Stimulated activated CD4-positive, alpha-beta T cell treated with anti-CD3 and anti-CD28 coated beads, Interleukin-1b, Interleukin-23, amount 100 ng/mL, for 24 hours (primary cell): ENCODE data around the gene CIDEC.

Experiments used
- DNase-seq, 4 experiments: peaks; one replicate each; pipeline ENCODE4 v3.0.0-alpha.2; 2020; ENCODE audit warnings: low read depth in 4 of 4, low spot score in 1 of 4

Gene CIDEC

GRCh38 chr3:9879830-9880549 lies at the start of gene CIDEC:
Gene CIDEC (minus strand): TSS chr3:9880253. CDS start chr3:9878486, 1,767 bp downstream.
- DNase-seq = no peak

- DNase-seq = no peak
These were observed 48.1 kb upstream of the CIDEC start for GRCh38 chr3:9928158-9928557.

GRCh38 chr3:9918261-9919038 lies 38.4 kb upstream of the CIDEC start:
- no peak for DNase-seq

DNA sequence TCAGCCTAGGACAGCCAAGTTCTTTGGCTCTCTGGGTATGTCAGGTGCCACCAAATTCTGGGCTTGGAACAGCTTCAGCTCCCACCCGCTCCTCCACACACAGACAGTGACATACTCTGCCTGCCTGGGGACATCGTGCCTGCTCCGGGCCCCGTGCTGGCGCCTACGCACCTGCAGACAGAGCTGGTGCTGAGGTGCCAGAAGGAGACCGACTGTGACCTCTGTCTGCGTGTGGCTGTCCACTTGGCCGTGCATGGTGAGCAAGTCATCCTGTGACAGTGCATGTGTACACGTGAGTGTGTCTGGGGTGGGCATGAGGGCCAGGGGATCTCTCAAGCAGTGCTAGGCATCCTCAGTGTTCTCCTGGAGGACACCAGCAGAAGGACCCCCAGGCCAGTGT lies 37.8 kb upstream of the CIDEC start:
- no peak for DNase-seq

GRCh38 chr3:9916734-9917680 lies 37.0 kb upstream of the CIDEC start, which contains the start of gene IL17RC:
Gene IL17RC (plus strand): TSS chr3:9917098. CDS start chr3:9917316, 218 bp downstream.
- DNase-seq = peak in 1 of 4 experiments; percentile 32

DNA sequence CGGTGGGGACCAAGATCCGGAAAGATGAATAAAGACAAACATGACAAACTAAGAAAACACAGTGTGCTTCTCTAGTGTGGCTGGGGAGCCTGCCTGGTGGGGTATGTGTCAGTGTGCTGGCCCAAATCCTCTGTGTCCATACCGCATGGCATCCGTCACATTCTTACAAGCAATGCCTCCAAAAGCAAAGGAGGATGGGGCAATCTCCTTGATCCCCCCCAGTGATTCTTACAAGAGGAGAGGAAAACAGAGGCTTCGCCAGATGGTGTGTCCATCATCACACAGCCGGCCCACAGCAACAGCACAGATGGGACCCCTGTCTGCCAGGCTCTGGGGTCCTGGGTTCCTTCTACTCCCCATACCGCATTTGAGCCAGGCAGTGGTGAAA lies 36.3 kb upstream of the CIDEC start:
- DNase-seq = no peak

GRCh38 chr3:9915254-9916141 lies 35.4 kb upstream of the CIDEC start:
- no peak for DNase-seq

- no peak for DNase-seq
These were observed 34.7 kb upstream of the CIDEC start for GRCh38 chr3:9914559-9915253.

DNA sequence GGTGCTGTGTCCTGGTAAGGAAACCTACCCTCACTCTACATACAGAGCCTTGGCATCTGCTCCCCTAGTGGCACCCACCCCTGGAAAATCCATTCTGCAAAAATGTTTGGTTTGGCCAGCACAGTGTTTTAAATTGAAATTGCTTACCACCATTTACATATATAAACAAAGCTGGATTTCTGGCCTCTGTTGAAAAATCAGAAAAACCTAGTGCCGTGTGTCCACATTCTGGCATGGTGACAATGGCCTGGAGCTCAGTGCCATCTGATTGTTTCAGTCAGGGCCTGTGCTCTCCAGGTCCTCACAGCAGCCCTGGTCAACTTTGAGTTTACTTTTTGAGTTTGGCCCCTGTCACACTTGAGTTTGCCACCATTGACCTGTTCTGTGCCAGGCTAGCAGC lies 34.0 kb upstream of the CIDEC start:
- no peak for DNase-seq

DNA sequence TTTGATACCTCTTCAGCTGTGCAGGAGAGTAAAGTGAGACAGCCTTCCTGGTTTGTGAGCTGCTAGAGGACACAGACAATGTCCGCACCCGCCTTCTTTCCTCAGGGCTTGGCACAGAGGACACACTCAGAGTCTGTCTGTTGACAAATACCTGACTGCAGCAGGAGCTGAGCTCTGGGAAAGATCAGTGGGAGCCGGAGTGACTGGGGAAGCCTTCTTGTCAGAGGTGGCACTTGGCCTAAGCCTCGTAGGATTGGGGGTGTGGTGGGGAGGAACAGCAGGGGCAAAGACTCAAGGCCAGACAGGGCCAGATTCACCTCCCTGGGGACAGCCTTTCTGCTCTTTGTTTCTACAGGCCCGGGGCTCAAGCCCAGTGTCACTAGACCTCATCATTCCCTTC lies 33.5 kb upstream of the CIDEC start:
- no peak for DNase-seq

- no peak for DNase-seq
These were observed 32.4 kb upstream of the CIDEC start for GRCh38 chr3:9912294-9912935.

DNA sequence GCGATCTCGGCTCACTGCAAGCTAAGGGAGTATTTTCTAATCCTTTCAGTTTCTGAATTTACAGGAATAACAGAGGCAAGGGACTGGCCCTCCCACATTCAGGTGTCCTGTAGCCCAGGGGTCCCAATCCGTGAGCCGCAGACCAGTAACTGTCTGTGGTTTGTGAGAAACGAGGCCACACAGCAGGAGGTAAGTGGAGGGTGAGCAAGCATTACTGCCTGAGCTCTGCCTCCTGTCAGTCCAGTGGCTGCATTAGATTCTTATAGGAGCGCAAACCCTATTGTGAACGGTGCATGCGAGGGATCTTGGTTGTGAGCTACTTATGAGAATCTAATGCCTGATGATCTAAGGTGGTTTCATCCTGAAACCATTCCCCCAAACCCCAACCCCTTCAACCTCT lies 31.8 kb upstream of the CIDEC start:
- DNase-seq = no peak

DNA sequence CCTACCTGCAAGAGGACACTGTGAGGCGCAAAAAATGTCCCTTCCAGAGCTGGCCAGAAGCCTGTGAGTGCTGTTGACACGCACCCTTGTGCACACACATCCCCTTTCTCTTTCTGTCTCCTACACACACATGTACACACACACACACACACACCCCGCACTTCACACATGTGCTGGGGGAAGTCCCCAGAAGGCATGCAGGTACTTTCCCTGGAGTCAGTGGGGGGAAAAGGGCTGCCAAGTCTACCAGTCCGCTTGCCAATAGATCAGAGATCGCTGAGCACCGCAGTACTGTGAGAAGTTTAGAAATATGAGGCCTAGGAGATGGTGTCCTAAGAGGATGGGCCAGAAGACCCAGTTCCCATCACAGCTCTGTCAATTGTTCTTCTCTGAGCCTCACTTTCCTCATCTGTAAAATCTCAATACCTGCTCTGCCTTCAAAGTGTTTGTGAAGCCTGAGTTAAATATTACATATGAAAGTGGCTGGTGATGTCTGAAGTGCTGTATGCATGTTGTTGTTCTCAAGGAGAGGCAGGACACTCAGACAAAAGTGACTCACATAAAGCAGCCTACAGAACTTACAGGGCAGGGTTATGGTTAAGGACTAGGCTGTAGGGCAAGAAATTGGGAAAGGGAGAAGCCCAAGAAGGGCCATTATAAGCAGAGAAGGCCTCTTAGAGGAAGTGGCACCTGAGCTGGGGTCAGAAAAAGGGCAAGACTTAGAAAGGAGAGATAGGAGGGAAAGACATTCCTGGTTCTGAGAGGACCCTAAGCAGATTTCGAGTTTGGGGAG lies 29.4 kb upstream of the CIDEC start:
- DNase-seq = no peak

DNA sequence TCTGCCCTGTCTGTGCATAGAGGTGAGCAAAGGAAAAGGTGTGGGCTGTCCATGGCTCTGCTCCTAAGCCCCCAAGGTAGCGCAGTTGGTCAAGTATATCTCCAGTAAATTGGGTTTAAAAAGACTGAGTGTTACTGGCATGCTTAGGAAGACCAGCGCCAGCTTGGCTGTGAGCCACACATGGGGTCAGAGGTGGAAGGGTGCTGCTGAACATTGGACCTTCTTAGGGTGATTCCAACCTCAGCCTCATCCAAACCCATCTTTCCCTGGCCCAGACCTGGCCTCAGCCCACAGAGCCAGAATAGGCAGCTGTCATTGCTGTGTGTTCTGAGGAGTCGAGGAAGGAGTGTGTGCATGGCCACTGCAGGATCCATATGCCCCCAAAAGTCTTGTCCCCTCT lies 28.2 kb upstream of the CIDEC start:
- DNase-seq = no peak

DNA sequence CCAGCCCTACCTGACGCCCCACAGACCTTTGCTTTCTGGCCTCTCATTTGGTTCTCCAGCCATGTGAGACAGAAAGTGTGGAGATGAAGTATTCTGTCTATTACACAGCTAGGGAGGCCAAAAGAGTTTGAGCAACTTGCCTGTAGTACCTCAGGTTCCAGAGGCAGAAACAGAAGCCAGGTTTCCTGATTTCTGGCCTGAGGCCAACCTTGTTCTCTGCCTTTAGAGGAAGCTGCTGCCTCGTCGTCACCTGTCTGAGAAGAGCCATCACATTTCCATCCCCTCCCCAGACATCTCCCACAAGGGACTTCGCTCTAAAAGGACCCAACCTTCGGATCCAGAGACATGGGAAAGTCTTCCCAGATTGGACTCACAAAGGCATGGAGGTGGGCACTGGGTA lies 26.4 kb upstream of the CIDEC start:
- no peak for DNase-seq

GRCh38 chr3:9903904-9904303 lies 23.9 kb upstream of the CIDEC start:
- no peak for DNase-seq

DNA sequence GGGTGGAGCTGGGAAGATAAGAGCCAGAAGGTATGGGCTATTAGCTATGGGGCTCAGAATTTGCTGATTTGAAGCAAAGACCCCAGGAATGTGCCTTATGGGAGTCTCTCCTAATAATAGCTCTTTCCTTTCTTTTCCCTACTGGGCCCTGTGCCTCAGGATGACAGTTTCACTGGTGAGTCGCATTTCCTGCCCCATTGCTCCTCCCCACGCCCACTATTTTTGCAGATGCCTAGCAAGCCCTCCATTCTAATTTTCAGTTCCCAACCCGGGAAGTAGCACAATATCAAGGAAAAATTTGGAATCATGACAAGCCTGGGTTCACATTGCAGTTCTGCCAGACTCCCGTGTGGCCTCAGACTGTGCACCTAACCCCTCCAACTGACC lies 23.2 kb upstream of the CIDEC start:
- no peak for DNase-seq

- DNase-seq = no peak
These were observed 22.6 kb upstream of the CIDEC start, which contains the start of gene IL17RE for GRCh38 chr3:9902372-9903237. Gene IL17RE (plus strand): TSS chr3:9902848. CDS start chr3:9902933, 85 bp downstream.
